GM21515 (cell line): ENCODE data around the gene RGS7.
"Not testable (repeated sequence)": the region's sequence is repeated elsewhere in the genome, so short reads cannot be mapped to it uniquely, and the experiment has no call there.

Source experiments
- ATAC-seq: cut with Tn5 transposase; IDR thresholded peaks from one replicate; pipeline ENCODE4 v1.9.1; 2021; ENCODE audit not compliant: unreplicated experiment

RGS7 gene

GRCh38 chr1:241274693-241275092 is 82.3 kb downstream of the RGS7 start:
- no peak for ATAC-seq

GRCh38 chr1:241272828-241273227 is 84.2 kb downstream of the RGS7 start:
- no peak for ATAC-seq

GRCh38 chr1:241271427-241271826 is 85.6 kb downstream of the RGS7 start:
- ATAC-seq, result no peak

DNA sequence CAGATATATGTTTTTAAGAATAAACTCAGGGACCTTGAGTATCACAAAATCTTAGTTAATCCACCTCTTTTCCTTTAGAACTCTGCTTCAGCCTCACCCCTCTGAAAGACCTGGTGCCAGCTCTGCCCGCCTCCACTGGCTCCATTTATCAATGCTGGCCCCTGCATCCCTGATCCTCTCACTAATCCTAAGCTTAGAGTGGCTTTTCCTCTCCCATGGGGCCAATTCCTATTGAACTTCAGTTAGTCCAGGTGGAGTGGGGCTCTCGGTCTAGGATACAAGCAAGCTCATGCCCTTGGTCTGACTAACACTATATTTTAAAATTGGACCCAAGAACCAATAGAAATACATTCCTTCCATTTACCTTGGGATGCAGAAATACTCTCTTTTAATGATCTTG is 87.0 kb downstream of the RGS7 start:
- no peak for ATAC-seq

DNA sequence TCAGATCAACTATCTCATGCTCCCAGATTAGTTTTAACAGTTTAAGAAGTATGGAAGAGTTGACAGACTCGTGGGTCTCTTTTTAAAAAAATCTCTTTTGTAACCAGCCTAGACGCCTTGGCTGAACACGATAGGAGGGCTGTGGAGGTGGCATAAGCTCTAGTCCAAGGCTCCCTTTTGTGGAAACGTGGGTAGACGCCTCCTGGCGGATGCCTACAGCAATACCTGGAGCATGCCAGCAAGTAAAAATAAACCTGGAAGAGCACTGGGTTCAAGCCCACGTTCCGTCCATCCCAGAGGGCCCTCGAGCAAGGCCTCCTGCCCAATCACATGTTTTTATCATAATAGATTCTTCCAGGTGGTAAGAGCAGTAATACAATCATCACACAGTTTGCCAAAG is 87.9 kb downstream of the RGS7 start:
- ATAC-seq, result no peak

DNA sequence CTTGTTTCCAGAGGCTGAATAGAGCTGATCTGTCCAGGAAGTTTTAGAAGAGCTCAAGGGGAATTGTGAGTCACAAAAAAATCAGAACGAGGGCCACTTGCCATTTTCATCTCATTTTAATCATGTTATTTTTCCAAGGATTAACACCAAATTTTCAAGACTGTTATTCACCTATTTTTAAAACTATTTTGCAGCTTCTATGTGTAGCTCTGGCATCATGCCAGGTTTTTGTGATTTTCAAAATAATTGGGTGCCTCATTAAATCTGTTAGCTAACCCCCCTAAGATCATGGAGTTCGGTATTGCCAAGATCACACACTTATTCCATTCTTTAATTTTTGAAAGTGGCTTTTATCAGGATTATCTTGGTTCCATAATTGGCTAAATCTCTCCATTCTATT is 90.9 kb downstream of the RGS7 start:
- ATAC-seq, result no peak

DNA sequence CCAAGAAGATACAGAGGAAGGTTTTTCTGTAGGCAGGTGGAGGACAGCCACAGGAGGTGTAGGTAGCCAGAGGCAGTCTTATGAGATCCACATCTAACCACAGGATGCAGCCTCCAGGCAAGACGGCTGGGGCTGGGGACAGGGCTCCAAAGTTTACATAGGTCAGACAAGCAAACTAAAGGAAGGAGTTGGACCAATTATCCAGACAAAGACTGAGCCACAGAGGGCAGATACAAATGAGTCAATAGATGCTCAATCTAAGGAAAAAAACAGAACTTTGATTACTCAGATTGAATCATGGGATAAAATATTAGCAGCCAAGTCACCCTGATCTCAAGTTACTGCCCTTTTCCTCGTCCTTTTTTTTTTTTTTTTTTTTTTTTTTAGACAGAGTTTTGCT is 91.6 kb downstream of the RGS7 start:
- ATAC-seq, result no peak

GRCh38 chr1:241263346-241263745 is 93.7 kb downstream of the RGS7 start:
- ATAC-seq, result no peak

GRCh38 chr1:241253471-241253870 is 103.5 kb downstream of the RGS7 start:
- ATAC-seq, result no peak

DNA sequence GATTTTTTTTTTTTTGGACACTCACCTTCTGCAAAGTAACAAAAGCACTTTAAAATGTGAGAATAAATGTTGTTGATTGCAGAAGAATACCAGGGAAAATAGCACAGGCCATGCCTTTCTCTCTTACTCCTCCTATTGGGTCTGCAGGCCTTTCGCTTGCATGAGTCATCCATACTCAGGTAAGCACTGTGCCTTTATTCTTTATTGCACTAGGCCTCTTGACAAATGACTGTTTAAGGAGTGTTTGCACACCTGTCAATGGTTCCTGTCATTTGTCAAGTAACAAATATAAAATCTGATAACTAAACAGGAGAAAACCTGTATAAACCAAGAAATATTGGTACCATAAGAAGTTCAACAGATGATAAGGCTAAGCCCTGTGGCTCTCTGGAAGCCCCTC is 106.5 kb downstream of the RGS7 start:
- ATAC-seq, result no peak

DNA sequence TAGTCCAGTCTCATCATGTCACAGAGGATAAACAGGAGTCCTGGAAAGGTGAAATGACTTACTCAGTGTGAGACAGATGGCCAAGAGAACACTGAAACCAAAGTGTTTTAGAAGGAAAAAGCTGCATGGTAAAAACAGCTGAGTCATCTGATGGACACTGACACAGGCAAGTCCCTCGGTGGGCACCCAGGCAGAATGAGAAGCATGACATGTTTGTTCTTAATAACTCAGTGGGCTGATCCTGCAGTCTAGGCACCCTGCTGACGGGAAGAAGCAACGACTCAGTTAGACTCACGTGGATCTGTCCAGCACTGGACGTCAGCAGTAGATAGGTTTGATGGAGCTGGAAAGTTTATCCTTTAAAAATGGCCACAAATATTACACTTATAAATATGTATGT is 116.9 kb downstream of the RGS7 start:
- ATAC-seq, result no peak

DNA sequence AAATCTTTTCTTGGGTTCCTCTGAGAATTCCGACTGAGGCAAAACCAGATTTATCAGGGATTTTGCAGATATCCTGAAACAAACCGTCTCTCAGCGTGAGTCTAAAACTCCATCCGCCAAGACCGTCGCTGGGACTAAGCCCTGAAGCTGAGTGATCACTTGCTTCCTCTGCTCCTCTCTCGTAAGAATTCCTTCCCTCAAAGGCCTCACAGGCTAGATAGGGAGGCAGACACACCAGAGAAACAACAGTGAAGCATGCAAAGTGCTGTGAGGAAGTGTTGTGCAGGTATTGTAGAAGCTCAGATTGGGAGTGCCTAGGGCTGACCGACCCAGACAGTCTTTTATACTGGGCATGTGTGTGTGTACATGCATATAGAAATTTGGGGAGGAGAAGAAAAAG is 119.1 kb downstream of the RGS7 start:
- no peak for ATAC-seq

GRCh38 chr1:241235256-241235897 is 121.6 kb downstream of the RGS7 start:
- no peak for ATAC-seq

- no peak for ATAC-seq
These were observed 127.3 kb downstream of the RGS7 start for GRCh38 chr1:241229711-241230110.

GRCh38 chr1:241229216-241229615 is 127.8 kb downstream of the RGS7 start:
- no peak for ATAC-seq

GRCh38 chr1:241228339-241228738 is 128.7 kb downstream of the RGS7 start:
- ATAC-seq, result no peak

DNA sequence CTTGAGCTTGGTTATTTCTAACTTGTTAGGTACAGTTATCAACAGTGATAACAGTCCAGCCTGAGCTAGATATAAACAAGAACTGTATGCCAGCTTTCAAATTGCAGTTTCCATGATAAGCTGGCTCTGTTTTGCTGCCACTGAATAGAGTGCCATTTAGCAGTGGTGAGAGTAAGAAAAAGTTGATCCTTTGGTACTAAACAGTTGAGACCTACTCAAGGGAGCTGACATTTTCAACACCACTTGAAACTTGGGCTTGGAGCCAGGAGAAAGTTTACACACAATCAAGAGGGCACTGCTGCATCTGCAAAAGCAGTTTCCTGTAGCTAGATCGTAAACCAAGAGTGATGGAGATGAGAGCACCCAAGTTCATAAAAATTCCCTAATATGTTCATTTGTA is 131.3 kb downstream of the RGS7 start:
- ATAC-seq, result no peak

DNA sequence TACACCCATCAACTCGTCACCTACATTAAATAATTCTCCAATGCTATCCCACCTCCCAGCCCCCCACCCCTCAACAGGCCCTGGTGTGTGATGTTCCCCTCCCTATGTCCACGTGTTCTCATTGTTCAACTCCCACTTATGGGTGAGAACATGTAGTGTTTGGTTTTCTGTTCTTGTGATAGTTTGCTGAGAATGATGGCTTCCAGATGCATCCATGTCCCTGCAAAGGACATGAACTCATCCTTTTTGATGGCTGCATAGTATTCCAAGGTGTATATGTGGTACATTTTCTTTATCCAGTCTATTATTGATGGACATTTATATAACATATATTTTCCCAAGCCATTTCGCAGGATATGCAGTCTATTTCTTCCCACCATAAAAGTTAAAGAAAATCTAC is 132.8 kb downstream of the RGS7 start:
- not testable (repeated sequence) for ATAC-seq

GRCh38 chr1:241222813-241223212 is 134.2 kb downstream of the RGS7 start:
- not testable (repeated sequence) for ATAC-seq

DNA sequence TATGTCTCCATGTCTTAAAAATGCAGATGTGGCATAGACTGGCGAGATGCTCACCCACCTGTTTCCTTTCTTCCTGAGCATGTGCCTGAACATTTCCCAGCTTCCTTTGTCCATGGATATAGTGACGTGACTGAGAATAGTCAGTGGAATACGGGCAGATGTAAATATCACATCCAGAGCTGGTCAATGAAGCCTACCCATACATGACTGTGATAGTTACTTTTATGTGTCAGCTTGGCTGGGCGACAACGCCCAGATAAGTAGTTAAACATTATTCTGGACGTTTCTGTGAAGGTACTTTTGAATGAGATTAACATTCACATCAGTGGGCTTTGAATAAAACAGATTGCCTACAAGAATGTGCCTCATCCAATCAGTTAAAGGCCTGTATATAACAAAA is 135.7 kb downstream of the RGS7 start:
- no peak for ATAC-seq

- ATAC-seq, result not testable (repeated sequence)
These were observed 136.1 kb downstream of the RGS7 start for GRCh38 chr1:241220913-241221312.

DNA sequence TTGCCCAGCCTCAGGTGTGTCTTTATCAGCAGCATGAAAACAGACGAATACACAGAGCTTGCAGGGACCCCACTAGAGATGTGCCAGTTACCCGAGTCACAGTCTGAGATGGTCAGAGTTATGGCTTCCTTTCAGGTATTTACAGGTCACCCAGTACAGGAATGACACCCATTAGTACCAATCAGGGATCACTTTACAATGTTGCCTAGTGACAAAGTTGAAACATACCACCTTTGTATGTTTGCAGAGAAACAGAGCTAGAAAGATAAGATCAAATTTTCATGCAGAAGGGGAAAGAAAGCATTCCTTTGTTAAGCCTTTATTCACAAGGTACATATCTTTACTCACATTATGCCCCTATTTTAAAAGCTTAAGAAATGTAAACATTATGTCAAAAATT is 137.6 kb downstream of the RGS7 start:
- ATAC-seq, result no peak

DNA sequence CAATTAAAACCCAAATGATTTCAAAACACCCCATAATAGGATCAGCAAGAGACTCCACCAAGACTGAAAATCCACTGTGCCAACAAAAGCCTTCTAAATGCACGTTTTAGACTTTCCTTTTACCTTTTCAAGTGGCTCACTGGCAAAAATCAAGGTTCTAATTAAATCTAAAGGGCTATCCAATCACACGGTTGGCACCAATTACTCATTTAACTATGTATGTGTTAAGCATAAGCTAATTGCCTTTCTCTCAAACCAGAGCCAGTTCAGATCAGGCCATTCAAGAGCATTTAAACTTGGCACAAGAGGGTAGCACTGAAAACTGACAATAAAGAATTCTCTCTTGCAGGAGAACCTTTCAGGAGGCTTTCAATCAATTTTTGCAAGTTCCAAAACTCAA is 139.5 kb downstream of the RGS7 start:
- no peak for ATAC-seq

DNA sequence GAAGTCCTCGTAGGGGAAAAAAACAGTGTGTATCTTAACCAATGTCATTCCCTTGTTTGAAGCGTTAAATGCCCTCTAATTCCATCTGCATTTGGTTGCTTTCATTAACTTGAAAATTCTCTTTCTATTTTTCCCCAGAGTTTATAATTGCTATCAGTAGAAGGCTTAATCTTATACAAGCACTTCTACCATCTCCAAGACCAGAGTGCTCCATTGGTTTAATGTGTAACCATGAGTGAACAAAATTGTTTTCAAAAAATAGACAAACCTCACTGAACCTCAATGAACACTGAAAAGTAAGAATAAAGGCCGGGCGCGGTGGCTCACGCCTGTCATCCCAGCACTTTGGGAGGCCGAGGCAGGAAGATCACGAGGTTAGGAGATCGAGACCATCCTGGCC is 141.3 kb downstream of the RGS7 start:
- ATAC-seq, result no peak
